RWPE2 (cell line): ENCODE data around the gene PALS1.
A peak's percentile ranks its signal among the peaks of the same experiment; 100 is the strongest.

Source experiments
- ATAC-seq: fragments of 200-7000 bp; cut with Tn5 transposase; 3 replicates; pipeline ENCODE4 v1.9.1; 2021; ENCODE audit warnings: low read depth
- DNase-seq: peaks from one replicate; pipeline ENCODE4 v3.0.0-alpha.2; 2020; ENCODE audit warnings: low spot score
- H3K27ac ChIP-seq: fragments of 450-650 bp; 2 replicates; pipeline ENCODE4 v1.5.1; 2017; ENCODE audit warnings: mild to moderate bottlenecking; ENCODE audit not compliant: poor library complexity, severe bottlenecking
- H3K27me3 ChIP-seq: fragments of 250-450 bp; sonication (Bioruptor Pico); 2 replicates; pipeline ENCODE4 v1.5.1; 2021; ENCODE audit warnings: mild to moderate bottlenecking, moderate library complexity; ENCODE audit not compliant: insufficient read depth, poor library complexity, severe bottlenecking
- H3K36me3 ChIP-seq: fragments of 250-450 bp; sonication (Bioruptor Pico); 2 replicates; pipeline ENCODE4 v1.5.1; 2020; ENCODE audit warnings: low read depth, mild to moderate bottlenecking, moderate library complexity
- H3K4me1 ChIP-seq: fragments of 250-450 bp; sonication (Bioruptor Pico); 2 replicates; pipeline ENCODE4 v1.5.1; 2021; ENCODE audit warnings: mild to moderate bottlenecking, moderate library complexity; ENCODE audit not compliant: insufficient read depth, poor library complexity, severe bottlenecking
- H3K4me3 ChIP-seq: fragments of 250-450 bp; sonication (Bioruptor Pico); 2 replicates; pipeline ENCODE4 v1.5.1; 2021; ENCODE audit warnings: mild to moderate bottlenecking, moderate library complexity; ENCODE audit not compliant: severe bottlenecking
- H3K9me3 ChIP-seq: fragments of 250-450 bp; sonication (Bioruptor Pico); 2 replicates; pipeline ENCODE4 v1.5.1; 2021; ENCODE audit warnings: mild to moderate bottlenecking, moderate library complexity; ENCODE audit not compliant: severe bottlenecking
- CTCF ChIP-seq: fragments of 450-650 bp; IDR thresholded peaks from one replicate; pipeline ENCODE4 v1.5.1; 2017; ENCODE audit warnings: mild to moderate bottlenecking, moderate library complexity; ENCODE audit not compliant: poor library complexity, severe bottlenecking

PALS1 gene

GRCh38 chr14:67240168-67240932, 885 bp upstream of the PALS1 start:
- DNase-seq (no peak), ATAC-seq (peak; percentile 46)
- peaks cover 5% of the 10 kb centered on the region for H3K4me1 ChIP-seq
- H3K36me3 ChIP-seq: no peaks in the 10 kb centered on the region
- H3K4me3 ChIP-seq: peak overlapping the region; percentile 68
- peak overlapping the region; percentile 92 for H3K27ac ChIP-seq
- no peaks in the 10 kb centered on the region for H3K9me3 ChIP-seq
- TF ChIP-seq CTCF: no peak
- H3K27me3 ChIP-seq: no peaks in the 10 kb centered on the region

- TF ChIP-seq CTCF: no peak
- H3K27ac ChIP-seq: peak overlapping the region; percentile 92
- DNase-seq: peak; percentile 99
- no peaks in the 10 kb centered on the region for H3K27me3 ChIP-seq
- no peaks in the 10 kb centered on the region for H3K9me3 ChIP-seq
- H3K4me1 ChIP-seq: peaks cover 5% of the 10 kb centered on the region
- ATAC-seq: peak; percentile 91
- no peaks in the 10 kb centered on the region for H3K36me3 ChIP-seq
- H3K4me3 ChIP-seq: peak overlapping the region; percentile 68
These were observed 241 bp upstream of the PALS1 start for GRCh38 chr14:67240978-67241410.

GRCh38 chr14:67242168-67242420, 859 bp downstream of the PALS1 start:
- Histone ChIP-seq H3K4me3 (peak overlapping the region; percentile 68), H3K9me3 (no peaks in the 10 kb centered on the region), H3K27me3 (no peaks in the 10 kb centered on the region), H3K4me1 (peaks cover 10% of the 10 kb centered on the region), H3K27ac (peak overlapping the region; percentile 92), H3K36me3 (no peaks in the 10 kb centered on the region)
- TF ChIP-seq CTCF: no peak
- ATAC-seq: no peak
- no peak for DNase-seq

GRCh38 chr14:67245104-67245503, 3.9 kb downstream of the PALS1 start:
- ATAC-seq: no peak
- Histone ChIP-seq H3K4me1 (peaks cover 18% of the 10 kb centered on the region), H3K9me3 (no peaks in the 10 kb centered on the region), H3K27me3 (no peaks in the 10 kb centered on the region), H3K36me3 (no peaks in the 10 kb centered on the region), H3K4me3 (no peak overlapping the region), H3K27ac (no peak overlapping the region)
- TF ChIP-seq CTCF: no peak
- no peak for DNase-seq

GRCh38 chr14:67251573-67252226, 10.5 kb downstream of the PALS1 start:
- peak; percentile 66 for ATAC-seq
- H3K36me3 ChIP-seq: peaks cover 10% of the 10 kb centered on the region; the same call in 1 of the 2 replicates
- no peaks in the 10 kb centered on the region for H3K9me3 ChIP-seq
- DNase-seq: no peak
- TF ChIP-seq CTCF: no peak
- H3K27ac ChIP-seq: no peak overlapping the region
- H3K4me1 ChIP-seq: peaks cover 33% of the 10 kb centered on the region
- H3K27me3 ChIP-seq: no peaks in the 10 kb centered on the region
- no peak overlapping the region for H3K4me3 ChIP-seq
